ENCODE results near the gene OTOG.

The OTOG gene

DNA sequence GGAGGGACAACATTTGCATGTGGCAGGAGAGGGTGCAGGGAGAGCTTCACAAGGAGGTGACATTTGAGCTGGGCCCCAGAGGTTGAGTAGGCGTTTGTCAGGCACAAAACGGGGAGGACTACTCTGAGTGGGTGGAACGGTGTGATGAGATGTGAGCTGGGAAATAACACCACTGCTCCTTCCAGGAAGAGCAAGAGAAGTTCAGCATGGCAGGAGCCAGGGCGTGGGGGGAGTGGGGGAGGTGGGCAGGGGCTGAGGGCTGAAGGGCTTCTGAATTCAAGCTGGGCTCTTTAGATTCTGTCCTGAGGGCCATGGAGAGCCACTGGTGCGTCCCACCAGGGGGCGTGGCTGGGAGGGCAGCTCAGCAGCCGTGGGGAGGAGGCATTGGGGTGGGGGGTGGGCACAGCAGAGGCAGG, 54.2 kb downstream of the OTOG start:
- Histone ChIP-seq H3K4me3 (ENCODE audit: low read length, poor library complexity, severe bottlenecking) (no peak overlapping the region), H3K79me2 (ENCODE audit: insufficient read depth, low read length) (no peaks in the 10 kb centered on the region), H3K36me3 (ENCODE audit: insufficient read depth, low read length) (no peaks in the 10 kb centered on the region), H3K27me3 (ENCODE audit: insufficient read depth, low read length, poor library complexity, severe bottlenecking) (no peaks in the 10 kb centered on the region), H3F3A (ENCODE audit: low read depth) (no peaks in the 10 kb centered on the region), H3K9me3 (ENCODE audit: insufficient read depth, low read depth, low read length) (no peaks in the 10 kb centered on the region), H4K20me1 (ENCODE audit: insufficient read depth, low read length, poor library complexity, severe bottlenecking) (no peaks in the 10 kb centered on the region), H2AFZ (ENCODE audit: low read length) (no peak overlapping the region), H3K4me2 (ENCODE audit: low read depth, low read length, poor library complexity, severe bottlenecking) (no peak overlapping the region), H3K9ac (ENCODE audit: low read depth, low read length, poor library complexity, severe bottlenecking) (no peak overlapping the region), H3K4me1 (ENCODE audit: insufficient read depth, low read length, poor library complexity, severe bottlenecking) (no peaks in the 10 kb centered on the region), H3K9me2 (replicated peaks; ENCODE audit: low read depth, low read length) (no peaks in the 10 kb centered on the region)
- TF ChIP-seq, protein P1, sequence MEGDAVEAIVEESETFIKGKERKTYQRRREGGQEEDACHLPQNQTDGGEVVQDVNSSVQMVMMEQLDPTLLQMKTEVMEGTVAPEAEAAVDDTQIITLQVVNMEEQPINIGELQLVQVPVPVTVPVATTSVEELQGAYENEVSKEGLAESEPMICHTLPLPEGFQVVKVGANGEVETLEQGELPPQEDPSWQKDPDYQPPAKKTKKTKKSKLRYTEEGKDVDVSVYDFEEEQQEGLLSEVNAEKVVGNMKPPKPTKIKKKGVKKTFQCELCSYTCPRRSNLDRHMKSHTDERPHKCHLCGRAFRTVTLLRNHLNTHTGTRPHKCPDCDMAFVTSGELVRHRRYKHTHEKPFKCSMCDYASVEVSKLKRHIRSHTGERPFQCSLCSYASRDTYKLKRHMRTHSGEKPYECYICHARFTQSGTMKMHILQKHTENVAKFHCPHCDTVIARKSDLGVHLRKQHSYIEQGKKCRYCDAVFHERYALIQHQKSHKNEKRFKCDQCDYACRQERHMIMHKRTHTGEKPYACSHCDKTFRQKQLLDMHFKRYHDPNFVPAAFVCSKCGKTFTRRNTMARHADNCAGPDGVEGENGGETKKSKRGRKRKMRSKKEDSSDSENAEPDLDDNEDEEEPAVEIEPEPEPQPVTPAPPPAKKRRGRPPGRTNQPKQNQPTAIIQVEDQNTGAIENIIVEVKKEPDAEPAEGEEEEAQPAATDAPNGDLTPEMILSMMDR (conservative IDR thresholded peaks at IDR 0.05; ENCODE audit: low read length): no peak
- no peak for TF ChIP-seq EZH2phosphoT487 (IDR thresholded peaks at IDR 0.05; ENCODE audit: borderline replicate concordance)

DNA sequence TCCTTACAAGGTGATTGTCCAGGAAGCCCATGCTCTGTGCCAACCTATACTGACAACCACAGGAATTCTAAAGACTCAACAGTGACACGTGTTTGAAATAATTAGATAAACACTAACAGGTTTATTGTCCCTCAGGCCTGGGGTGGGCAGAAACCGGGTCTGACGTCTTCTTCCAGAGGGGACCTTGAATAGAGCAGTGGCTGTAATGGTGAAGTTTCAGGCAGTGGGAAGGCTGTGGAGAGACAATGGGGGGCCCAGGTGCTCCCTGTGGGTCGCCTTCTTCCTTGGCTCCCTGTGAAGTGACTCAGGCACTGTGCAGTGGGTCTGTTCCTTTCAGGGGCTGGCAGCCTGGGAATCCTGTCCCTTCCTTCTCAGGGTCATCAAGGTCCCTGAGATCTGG, 54.6 kb downstream of the OTOG start:
- Histone ChIP-seq H3F3A (ENCODE audit: low read depth) (no peaks in the 10 kb centered on the region), H3K27me3 (ENCODE audit: insufficient read depth, low read length, poor library complexity, severe bottlenecking) (no peaks in the 10 kb centered on the region), H3K4me3 (ENCODE audit: low read length, poor library complexity, severe bottlenecking) (no peak overlapping the region), H3K9me3 (ENCODE audit: insufficient read depth, low read depth, low read length) (no peaks in the 10 kb centered on the region), H2AFZ (ENCODE audit: low read length) (no peak overlapping the region), H4K20me1 (ENCODE audit: insufficient read depth, low read length, poor library complexity, severe bottlenecking) (no peaks in the 10 kb centered on the region), H3K36me3 (ENCODE audit: insufficient read depth, low read length) (no peaks in the 10 kb centered on the region), H3K79me2 (ENCODE audit: insufficient read depth, low read length) (no peaks in the 10 kb centered on the region), H3K9ac (ENCODE audit: low read depth, low read length, poor library complexity, severe bottlenecking) (no peak overlapping the region), H3K4me2 (ENCODE audit: low read depth, low read length, poor library complexity, severe bottlenecking) (no peak overlapping the region), H3K9me2 (replicated peaks; ENCODE audit: low read depth, low read length) (no peaks in the 10 kb centered on the region), H3K4me1 (ENCODE audit: insufficient read depth, low read length, poor library complexity, severe bottlenecking) (no peaks in the 10 kb centered on the region)
- TF ChIP-seq EZH2phosphoT487 (IDR thresholded peaks at IDR 0.05; ENCODE audit: borderline replicate concordance): no peak
- TF ChIP-seq, protein P1 (conservative IDR thresholded peaks at IDR 0.05; ENCODE audit: low read length): no peak

DNA sequence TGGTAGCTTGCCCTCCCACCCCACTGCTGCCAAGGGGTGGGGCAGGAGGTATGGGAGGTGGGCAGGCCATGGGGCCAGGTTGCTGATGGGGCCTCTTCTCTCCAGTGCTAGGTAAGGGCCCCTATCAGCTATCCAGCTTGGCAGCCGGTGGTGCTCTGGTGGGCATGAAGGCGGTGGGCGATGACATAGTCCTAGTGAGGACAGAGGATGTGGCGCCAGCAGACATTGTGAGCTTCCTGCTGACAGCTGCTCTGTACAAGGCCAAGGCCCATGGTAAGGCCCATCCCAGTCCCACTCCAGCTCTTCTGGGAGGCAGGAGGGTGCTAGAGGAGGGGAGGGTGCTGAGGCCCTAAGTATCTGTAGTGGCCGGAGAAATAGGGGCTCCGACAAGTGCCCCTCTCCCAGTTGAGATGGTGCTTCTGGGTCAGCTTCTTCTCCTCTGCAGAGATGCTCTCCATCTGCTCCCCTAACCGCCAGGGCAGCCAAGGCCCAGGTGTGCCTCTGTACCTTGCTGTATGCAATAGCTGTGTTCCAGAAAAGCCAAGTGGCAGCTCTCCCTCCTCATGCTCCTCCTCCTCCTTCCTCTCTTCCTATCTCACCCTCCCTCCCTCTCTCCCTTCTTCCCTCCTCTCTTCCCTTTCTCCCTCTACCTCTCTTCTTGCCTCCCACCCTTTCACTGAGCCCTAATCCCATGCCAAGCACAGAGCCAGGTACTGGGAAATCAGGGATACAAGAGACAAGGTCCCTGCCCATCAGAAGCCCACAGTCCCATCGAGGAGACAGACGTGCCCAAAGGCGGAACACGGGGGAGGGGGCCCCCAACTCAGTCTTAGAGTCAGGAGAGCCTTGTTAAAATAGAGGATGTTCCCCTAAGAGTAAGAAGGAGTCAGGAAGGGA, 55.3 kb downstream of the OTOG start:
- Histone ChIP-seq H2AFZ (ENCODE audit: low read length) (no peak overlapping the region), H3F3A (ENCODE audit: low read depth) (no peaks in the 10 kb centered on the region), H3K27me3 (ENCODE audit: insufficient read depth, low read length, poor library complexity, severe bottlenecking) (no peaks in the 10 kb centered on the region), H3K9ac (ENCODE audit: low read depth, low read length, poor library complexity, severe bottlenecking) (no peak overlapping the region), H4K20me1 (ENCODE audit: insufficient read depth, low read length, poor library complexity, severe bottlenecking) (no peaks in the 10 kb centered on the region), H3K4me1 (ENCODE audit: insufficient read depth, low read length, poor library complexity, severe bottlenecking) (no peaks in the 10 kb centered on the region), H3K9me2 (replicated peaks; ENCODE audit: low read depth, low read length) (no peaks in the 10 kb centered on the region), H3K4me2 (ENCODE audit: low read depth, low read length, poor library complexity, severe bottlenecking) (no peak overlapping the region), H3K79me2 (ENCODE audit: insufficient read depth, low read length) (no peaks in the 10 kb centered on the region), H3K4me3 (ENCODE audit: low read length, poor library complexity, severe bottlenecking) (no peak overlapping the region), H3K9me3 (ENCODE audit: insufficient read depth, low read depth, low read length) (no peaks in the 10 kb centered on the region), H3K36me3 (ENCODE audit: insufficient read depth, low read length) (no peaks in the 10 kb centered on the region)
- TF ChIP-seq EZH2phosphoT487 (IDR thresholded peaks at IDR 0.05; ENCODE audit: borderline replicate concordance): no peak
- TF ChIP-seq, protein P1 (conservative IDR thresholded peaks at IDR 0.05; ENCODE audit: low read length): no peak
